Neural cell (in vitro differentiated cells): ENCODE data around the gene EMC8.

ENCODE experiments used
- CTCF ChIP-seq: fragments of 450-650 bp; IDR thresholded peaks from 2 replicates; pipeline ENCODE4 v1.5.1; 2014; ENCODE audit warnings: antibody characterized with exemption, mild to moderate bottlenecking, moderate library complexity; ENCODE audit not compliant: poor library complexity, severe bottlenecking
- EZH2 ChIP-seq: fragments of 200-600, 300-800 bp; shearing (Covaris generic), sonication (generic); IDR thresholded peaks from 2 replicates; pipeline ENCODE4 v1.6.1; 2014; ENCODE audit warnings: antibody characterized with exemption, low read length, borderline replicate concordance, mild to moderate bottlenecking; ENCODE audit not compliant: insufficient read depth, poor library complexity, severe bottlenecking
- POLR2AphosphoS5 ChIP-seq: IDR thresholded peaks from 2 replicates; pipeline ENCODE4 v1.6.1; 2012
- REST ChIP-seq: IDR thresholded peaks from 2 replicates; pipeline ENCODE4 v1.6.1; 2012; ENCODE audit warnings: borderline replicate concordance

- no peak for TF ChIP-seq POLR2AphosphoS5
- no peak for TF ChIP-seq CTCF
- no peak for TF ChIP-seq REST
- no peak for TF ChIP-seq EZH2
Measured at GRCh38 chr16:85781695-85782370, 17.5 kb downstream of the EMC8 start.
